MM.1S (cell line): ENCODE measurements around the gene ZNF808.
"Not testable (repeated sequence)": the region's sequence is repeated elsewhere in the genome, so short reads cannot be mapped to it uniquely, and the experiment has no call there.

Experiments
- DNase-seq: peaks from one replicate; pipeline ENCODE4 v3.0.0-alpha.2; 2015
- H2AFZ ChIP-seq: fragments of 300-600 bp; sonication (generic); 2 replicates; pipeline ENCODE4 v1.6.0; 2016; ENCODE audit warnings: antibody characterized with exemption, low read length
- H3F3A ChIP-seq: fragments of 300-600 bp; sonication (generic); 2 replicates; pipeline ENCODE4 v1.6.1; 2016; ENCODE audit warnings: mild to moderate bottlenecking, antibody characterized with exemption, low read length, moderate library complexity, mixed read lengths; ENCODE audit not compliant: insufficient read depth
- H3K27ac ChIP-seq: fragments of 300-600 bp; sonication (generic); 2 replicates; pipeline ENCODE4 v1.5.1; 2016; ENCODE audit warnings: mild to moderate bottlenecking, low read length
- H3K27me3 ChIP-seq: fragments of 300-600 bp; sonication (generic); replicated peaks from 2 replicates; pipeline ENCODE4 v1.6.0; 2016; ENCODE audit warnings: low read length; ENCODE audit not compliant: insufficient read depth
- H3K36me3 ChIP-seq: fragments of 300-600 bp; sonication (generic); replicated peaks from 2 replicates; pipeline ENCODE4 v1.6.1; 2016; ENCODE audit warnings: mild to moderate bottlenecking, low read length, mixed read lengths; ENCODE audit not compliant: insufficient read depth
- H3K4me1 ChIP-seq: fragments of 300-600 bp; sonication (generic); 2 replicates; pipeline ENCODE4 v1.6.1; 2016; ENCODE audit warnings: low read length, mixed read lengths
- H3K4me2 ChIP-seq: fragments of 300-600 bp; sonication (generic); 2 replicates; pipeline ENCODE4 v1.6.0; 2016; ENCODE audit warnings: low read depth, low read length
- H3K4me3 ChIP-seq: fragments of 300-600 bp; sonication (generic); 2 replicates; pipeline ENCODE4 v1.5.1; 2016; ENCODE audit warnings: low read length, mixed read lengths
- H3K79me2 ChIP-seq: fragments of 300-600 bp; sonication (generic); 2 replicates; pipeline ENCODE4 v1.6.1; 2016; ENCODE audit warnings: mixed run types, low read length, mixed read lengths
- H3K9ac ChIP-seq: fragments of 300-600 bp; sonication (generic); 2 replicates; pipeline ENCODE4 v1.6.1; 2016; ENCODE audit warnings: low read length, mixed read lengths
- H3K9me2 ChIP-seq: fragments of 300-600 bp; sonication (generic); replicated peaks from 2 replicates; pipeline ENCODE4 v1.6.1; 2016; ENCODE audit warnings: mild to moderate bottlenecking, low read length, mixed read lengths; ENCODE audit not compliant: insufficient read depth
- H3K9me3 ChIP-seq: fragments of 300-600 bp; sonication (generic); replicated peaks from 2 replicates; pipeline ENCODE4 v1.6.1; 2016; ENCODE audit warnings: mild to moderate bottlenecking, low read length, mixed read lengths; ENCODE audit not compliant: insufficient read depth
- H4K20me1 ChIP-seq: fragments of 300-600 bp; sonication (generic); 2 replicates; pipeline ENCODE4 v1.6.1; 2016; ENCODE audit warnings: mild to moderate bottlenecking, low read length, moderate library complexity, mixed read lengths; ENCODE audit not compliant: insufficient read depth
- EZH2 ChIP-seq: fragments of 300-600 bp; sonication (generic); optimal IDR thresholded peaks from 2 replicates; pipeline ENCODE3; 2017; ENCODE audit warnings: low read depth, mild to moderate bottlenecking, antibody characterized with exemption, low read length, mixed read lengths
- EZH2phosphoT487 ChIP-seq: fragments of 300-600 bp; sonication (generic); IDR thresholded peaks from 2 replicates; pipeline ENCODE4 v1.6.1; 2018; ENCODE audit warnings: antibody characterized with exemption, low read length
- TF ChIP-seq, protein P1 (sequence below): fragments of 300-600 bp; sonication (generic); IDR thresholded peaks from 2 replicates; pipeline ENCODE4 v1.5.1; 2016; ENCODE audit warnings: antibody characterized with exemption, low read length, mixed read lengths

ZNF808 gene

GRCh38 chr19:52498571-52498970 is 28.9 kb upstream of the ZNF808 start:
- Histone ChIP-seq H3K79me2 (no peaks in the 10 kb centered on the region), H3K9ac (no peak overlapping the region), H3K4me1 (no peaks in the 10 kb centered on the region), H3K27ac (no peak overlapping the region), H2AFZ (no peak overlapping the region), H3F3A (no peaks in the 10 kb centered on the region), H4K20me1 (no peaks in the 10 kb centered on the region), H3K4me3 (no peak overlapping the region), H3K4me2 (no peak overlapping the region), H3K36me3 (no peaks in the 10 kb centered on the region), H3K27me3 (no peaks in the 10 kb centered on the region), H3K9me2 (no peaks in the 10 kb centered on the region), H3K9me3 (no peaks in the 10 kb centered on the region)
- DNase-seq: no peak
- TF ChIP-seq EZH2: no peak
- TF ChIP-seq, protein P1, sequence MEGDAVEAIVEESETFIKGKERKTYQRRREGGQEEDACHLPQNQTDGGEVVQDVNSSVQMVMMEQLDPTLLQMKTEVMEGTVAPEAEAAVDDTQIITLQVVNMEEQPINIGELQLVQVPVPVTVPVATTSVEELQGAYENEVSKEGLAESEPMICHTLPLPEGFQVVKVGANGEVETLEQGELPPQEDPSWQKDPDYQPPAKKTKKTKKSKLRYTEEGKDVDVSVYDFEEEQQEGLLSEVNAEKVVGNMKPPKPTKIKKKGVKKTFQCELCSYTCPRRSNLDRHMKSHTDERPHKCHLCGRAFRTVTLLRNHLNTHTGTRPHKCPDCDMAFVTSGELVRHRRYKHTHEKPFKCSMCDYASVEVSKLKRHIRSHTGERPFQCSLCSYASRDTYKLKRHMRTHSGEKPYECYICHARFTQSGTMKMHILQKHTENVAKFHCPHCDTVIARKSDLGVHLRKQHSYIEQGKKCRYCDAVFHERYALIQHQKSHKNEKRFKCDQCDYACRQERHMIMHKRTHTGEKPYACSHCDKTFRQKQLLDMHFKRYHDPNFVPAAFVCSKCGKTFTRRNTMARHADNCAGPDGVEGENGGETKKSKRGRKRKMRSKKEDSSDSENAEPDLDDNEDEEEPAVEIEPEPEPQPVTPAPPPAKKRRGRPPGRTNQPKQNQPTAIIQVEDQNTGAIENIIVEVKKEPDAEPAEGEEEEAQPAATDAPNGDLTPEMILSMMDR: no peak
- TF ChIP-seq EZH2phosphoT487: no peak

DNA sequence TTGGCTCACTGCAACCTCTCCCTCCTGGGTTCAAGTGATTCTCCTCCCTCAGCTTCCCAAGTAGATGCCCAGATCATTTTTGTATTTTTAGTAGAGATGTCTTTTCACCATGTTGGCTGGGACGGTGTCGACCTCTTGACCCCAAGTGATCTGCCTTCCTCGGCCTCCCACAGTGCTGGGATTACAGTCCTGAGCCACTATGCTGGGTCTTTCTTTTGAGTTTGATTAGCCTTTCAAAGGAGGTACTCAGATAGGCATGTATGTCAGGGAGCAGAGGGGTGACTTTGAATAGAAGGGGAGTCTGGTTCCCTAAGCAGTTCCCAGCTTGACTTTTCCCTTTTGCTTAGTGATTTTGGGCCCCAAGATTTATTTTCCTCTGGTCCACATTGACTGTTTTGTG is 27.0 kb upstream of the ZNF808 start:
- DNase-seq, H3K9ac ChIP-seq, H4K20me1 ChIP-seq, H3K27me3 ChIP-seq, H3K79me2 ChIP-seq, H3K4me3 ChIP-seq, H3F3A ChIP-seq, H2AFZ ChIP-seq, H3K4me1 ChIP-seq, H3K9me3 ChIP-seq, H3K27ac ChIP-seq, H3K9me2 ChIP-seq, H3K4me2 ChIP-seq, H3K36me3 ChIP-seq: not testable (repeated sequence)

GRCh38 chr19:52500991-52501390 is 26.5 kb upstream of the ZNF808 start:
- H3K9me2 ChIP-seq, H2AFZ ChIP-seq, H3F3A ChIP-seq, H3K36me3 ChIP-seq, H3K4me2 ChIP-seq, H3K9ac ChIP-seq, H3K27me3 ChIP-seq, H3K9me3 ChIP-seq, DNase-seq, H3K79me2 ChIP-seq, H3K4me3 ChIP-seq, H4K20me1 ChIP-seq, H3K4me1 ChIP-seq, H3K27ac ChIP-seq: not testable (repeated sequence)

- no peaks in the 10 kb centered on the region for H3K4me1 ChIP-seq
- no peak overlapping the region for H3K9ac ChIP-seq
- H2AFZ ChIP-seq: no peak overlapping the region
- H3K27ac ChIP-seq: no peak overlapping the region
- H3K9me3 ChIP-seq: no peaks in the 10 kb centered on the region
- H3K36me3 ChIP-seq: no peaks in the 10 kb centered on the region
- no peaks in the 10 kb centered on the region for H3K79me2 ChIP-seq
- DNase-seq: no peak
- H3F3A ChIP-seq: no peaks in the 10 kb centered on the region
- no peak overlapping the region for H3K4me3 ChIP-seq
- no peaks in the 10 kb centered on the region for H3K27me3 ChIP-seq
- no peaks in the 10 kb centered on the region for H4K20me1 ChIP-seq
- no peak for TF ChIP-seq EZH2
- TF ChIP-seq, protein P1: no peak
- TF ChIP-seq EZH2phosphoT487: no peak
- H3K4me2 ChIP-seq: no peak overlapping the region
- no peaks in the 10 kb centered on the region for H3K9me2 ChIP-seq
Measured at GRCh38 chr19:52507266-52507665, 20.2 kb upstream of the ZNF808 start.
